Neural cell (in vitro differentiated cells): ENCODE measurements around the gene REEP5. TPM values are rescaled to one million over a fixed set of nuclear protein-coding genes. Genes with fewer than 3 reads are reported as not detected.

Source experiments
- H2AFZ ChIP-seq: fragments of 200-600, 300-800 bp; sonication (generic), shearing (Covaris generic); 2 replicates; pipeline ENCODE4 v1.6.0; 2014; ENCODE audit warnings: low read depth, mild to moderate bottlenecking, antibody characterized with exemption, low read length, moderate library complexity
- H3F3A ChIP-seq: fragments of 200-600 bp; shearing (Covaris generic); 2 replicates; pipeline ENCODE4 v1.6.1; 2016; ENCODE audit warnings: mild to moderate bottlenecking, moderate library complexity, mixed read lengths, antibody characterized with exemption, low read length; ENCODE audit not compliant: insufficient read depth, poor library complexity, severe bottlenecking
- H3K27ac ChIP-seq: fragments of 200-600, 300-800 bp; sonication (generic), shearing (Covaris generic); 2 replicates; pipeline ENCODE4 v1.5.1; 2014; ENCODE audit warnings: mild to moderate bottlenecking, low read length, moderate library complexity
- H3K27me3 ChIP-seq: fragments of 300-800, 200-600 bp; sonication (generic), shearing (Covaris generic); 2 replicates; pipeline ENCODE4 v1.6.0; 2014; ENCODE audit warnings: mild to moderate bottlenecking, low read depth, low read length, moderate library complexity; ENCODE audit not compliant: insufficient read depth
- H3K36me3 ChIP-seq: fragments of 300-800, 200-600 bp; sonication (generic), shearing (Covaris generic); 2 replicates; pipeline ENCODE4 v1.5.1; 2014; ENCODE audit warnings: mild to moderate bottlenecking, antibody characterized with exemption, low read length, moderate library complexity; ENCODE audit not compliant: insufficient read depth
- H3K4me2 ChIP-seq: fragments of 300-800, 200-600 bp; sonication (generic), shearing (Covaris generic); 2 replicates; pipeline ENCODE4 v1.6.0; 2014; ENCODE audit warnings: mild to moderate bottlenecking, low read length
- H3K4me3 ChIP-seq: fragments of 300-800, 200-600 bp; sonication (generic), shearing (Covaris generic); 2 replicates; pipeline ENCODE4 v1.5.1; 2014; ENCODE audit warnings: mild to moderate bottlenecking, low read length, moderate library complexity
- H3K79me2 ChIP-seq: fragments of 200-600 bp; shearing (Covaris generic); replicated peaks from 2 replicates; pipeline ENCODE4 v1.6.0; 2014; ENCODE audit warnings: mild to moderate bottlenecking, low read length, moderate library complexity; ENCODE audit not compliant: insufficient read depth
- H3K9ac ChIP-seq: fragments of 300-800, 200-600 bp; sonication (generic), shearing (Covaris generic); 2 replicates; pipeline ENCODE4 v1.6.1; 2016; ENCODE audit warnings: mild to moderate bottlenecking, low read length, mixed read lengths
- H3K9me2 ChIP-seq: fragments of 200-600 bp; shearing (Covaris generic); 2 replicates; pipeline ENCODE4 v1.6.1; 2016; ENCODE audit warnings: mild to moderate bottlenecking, low read length, mixed read lengths; ENCODE audit not compliant: insufficient read depth
- H3K9me3 ChIP-seq: fragments of 200-600, 300-800 bp; sonication (generic), shearing (Covaris generic); 2 replicates; pipeline ENCODE4 v1.6.1; 2016; ENCODE audit warnings: mild to moderate bottlenecking, mixed run types, low read length, moderate library complexity, mixed read lengths
- H4K20me1 ChIP-seq: fragments of 200-600 bp; shearing (Covaris generic); 2 replicates; pipeline ENCODE4 v1.6.1; 2016; ENCODE audit warnings: mild to moderate bottlenecking, mixed run types; ENCODE audit not compliant: insufficient read depth
- EP300 ChIP-seq: fragments of 450-650 bp; conservative IDR thresholded peaks from 2 replicates; pipeline ENCODE4 v1.6.1; 2014; ENCODE audit warnings: antibody characterized with exemption, mild to moderate bottlenecking, moderate library complexity; ENCODE audit not compliant: poor library complexity, severe bottlenecking
- EZH2 ChIP-seq: fragments of 200-600, 300-800 bp; shearing (Covaris generic), sonication (generic); IDR thresholded peaks from 2 replicates; pipeline ENCODE4 v1.6.1; 2014; ENCODE audit warnings: antibody characterized with exemption, low read length, borderline replicate concordance, mild to moderate bottlenecking; ENCODE audit not compliant: insufficient read depth, poor library complexity, severe bottlenecking
- MXI1 ChIP-seq: fragments of 450-650 bp; conservative IDR thresholded peaks from 2 replicates; pipeline ENCODE4 v1.6.1; 2014; ENCODE audit warnings: antibody characterized with exemption, mild to moderate bottlenecking; ENCODE audit not compliant: poor library complexity, severe bottlenecking
- POLR2AphosphoS5 ChIP-seq: IDR thresholded peaks from 2 replicates; pipeline ENCODE4 v1.6.1; 2012
- RAD21 ChIP-seq: fragments of 450-650 bp; conservative IDR thresholded peaks from 2 replicates; pipeline ENCODE4 v1.6.1; 2014; ENCODE audit warnings: antibody characterized with exemption, mild to moderate bottlenecking, moderate library complexity
- SMC3 ChIP-seq: fragments of 450-650 bp; conservative IDR thresholded peaks from 2 replicates; pipeline ENCODE4 v1.6.1; 2014; ENCODE audit warnings: antibody characterized with exemption, mild to moderate bottlenecking, moderate library complexity; ENCODE audit not compliant: poor library complexity
- TAF1 ChIP-seq: IDR thresholded peaks from 2 replicates; pipeline ENCODE4 v1.6.1; 2012; ENCODE audit warnings: low read depth
- polyA plus RNA-seq: library from polyadenylated mRNA; depleted of rRNA; stranded (reverse); fragments of >200 nt; gene quantifications from 2 replicates; pipeline ENCODE4 v1.2.3, GENCODE V29; 2014
- TF ChIP-seq, protein P1 (sequence below): fragments of 450-650 bp; IDR thresholded peaks from 2 replicates; pipeline ENCODE4 v1.5.1; 2014; ENCODE audit warnings: antibody characterized with exemption, mild to moderate bottlenecking, moderate library complexity; ENCODE audit not compliant: poor library complexity, severe bottlenecking
- TF ChIP-seq, protein P2 (sequence below): IDR thresholded peaks from 2 replicates; pipeline ENCODE4 v1.6.1; 2012; ENCODE audit warnings: borderline replicate concordance

REEP5 gene
- polyA plus RNA-seq, 1 donor from 2014 or later = 51.6 TPM

DNA sequence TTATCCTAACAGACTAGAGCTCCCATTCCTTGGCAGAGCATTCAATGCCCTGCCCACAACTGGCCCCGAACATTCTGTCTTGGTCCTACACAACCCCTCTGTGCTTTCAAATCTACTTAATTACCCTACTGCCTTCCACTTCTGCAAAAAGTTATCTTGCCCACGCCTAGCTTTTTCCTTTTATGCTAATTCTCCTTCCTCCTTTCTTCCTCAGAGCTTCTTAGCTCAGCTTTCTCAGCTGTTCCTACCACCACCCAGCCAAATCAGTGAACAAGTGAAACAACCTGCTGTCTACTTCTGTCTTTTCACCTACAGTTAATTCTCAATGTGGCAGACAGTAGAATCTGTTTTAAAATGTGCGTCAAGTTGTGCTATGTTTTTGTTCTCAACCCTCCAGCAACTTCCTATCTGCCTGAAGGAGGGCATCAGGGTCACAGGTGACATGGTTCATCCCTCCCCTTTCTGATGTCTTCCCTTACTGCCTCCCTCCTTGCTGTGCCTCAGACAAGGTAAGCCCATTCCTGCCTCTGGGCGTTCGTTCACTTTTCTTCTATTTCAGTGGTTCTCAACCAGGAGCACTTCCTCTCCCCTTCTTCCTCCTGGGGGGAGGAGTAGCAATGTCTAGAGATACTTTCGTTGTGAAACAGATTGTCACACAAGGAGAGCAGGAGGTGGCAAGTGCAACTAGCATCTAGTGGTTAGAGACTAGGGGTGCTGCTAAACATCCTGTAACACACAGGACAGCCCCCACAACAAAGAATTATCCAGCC lies 1.3 kb upstream of the REEP5 start:
- Histone ChIP-seq H3K4me2 (no peak overlapping the region), H3K9me2 (no peaks in the 10 kb centered on the region), H3K27ac (no peak overlapping the region), H2AFZ (no peak overlapping the region), H3K9me3 (no peaks in the 10 kb centered on the region), H3F3A (no peaks in the 10 kb centered on the region), H3K4me3 (no peak overlapping the region), H3K79me2 (peaks cover 7% of the 10 kb centered on the region), H3K36me3 (no peaks in the 10 kb centered on the region), H3K27me3 (no peaks in the 10 kb centered on the region), H3K9ac (no peak overlapping the region), H4K20me1 (no peaks in the 10 kb centered on the region)
- TF ChIP-seq, protein P1, sequence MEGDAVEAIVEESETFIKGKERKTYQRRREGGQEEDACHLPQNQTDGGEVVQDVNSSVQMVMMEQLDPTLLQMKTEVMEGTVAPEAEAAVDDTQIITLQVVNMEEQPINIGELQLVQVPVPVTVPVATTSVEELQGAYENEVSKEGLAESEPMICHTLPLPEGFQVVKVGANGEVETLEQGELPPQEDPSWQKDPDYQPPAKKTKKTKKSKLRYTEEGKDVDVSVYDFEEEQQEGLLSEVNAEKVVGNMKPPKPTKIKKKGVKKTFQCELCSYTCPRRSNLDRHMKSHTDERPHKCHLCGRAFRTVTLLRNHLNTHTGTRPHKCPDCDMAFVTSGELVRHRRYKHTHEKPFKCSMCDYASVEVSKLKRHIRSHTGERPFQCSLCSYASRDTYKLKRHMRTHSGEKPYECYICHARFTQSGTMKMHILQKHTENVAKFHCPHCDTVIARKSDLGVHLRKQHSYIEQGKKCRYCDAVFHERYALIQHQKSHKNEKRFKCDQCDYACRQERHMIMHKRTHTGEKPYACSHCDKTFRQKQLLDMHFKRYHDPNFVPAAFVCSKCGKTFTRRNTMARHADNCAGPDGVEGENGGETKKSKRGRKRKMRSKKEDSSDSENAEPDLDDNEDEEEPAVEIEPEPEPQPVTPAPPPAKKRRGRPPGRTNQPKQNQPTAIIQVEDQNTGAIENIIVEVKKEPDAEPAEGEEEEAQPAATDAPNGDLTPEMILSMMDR = no peak
- no peak for TF ChIP-seq SMC3
- no peak for TF ChIP-seq EZH2
- no peak for TF ChIP-seq RAD21
- no peak for TF ChIP-seq MXI1
- no peak for TF ChIP-seq POLR2AphosphoS5
- TF ChIP-seq, protein P2, sequence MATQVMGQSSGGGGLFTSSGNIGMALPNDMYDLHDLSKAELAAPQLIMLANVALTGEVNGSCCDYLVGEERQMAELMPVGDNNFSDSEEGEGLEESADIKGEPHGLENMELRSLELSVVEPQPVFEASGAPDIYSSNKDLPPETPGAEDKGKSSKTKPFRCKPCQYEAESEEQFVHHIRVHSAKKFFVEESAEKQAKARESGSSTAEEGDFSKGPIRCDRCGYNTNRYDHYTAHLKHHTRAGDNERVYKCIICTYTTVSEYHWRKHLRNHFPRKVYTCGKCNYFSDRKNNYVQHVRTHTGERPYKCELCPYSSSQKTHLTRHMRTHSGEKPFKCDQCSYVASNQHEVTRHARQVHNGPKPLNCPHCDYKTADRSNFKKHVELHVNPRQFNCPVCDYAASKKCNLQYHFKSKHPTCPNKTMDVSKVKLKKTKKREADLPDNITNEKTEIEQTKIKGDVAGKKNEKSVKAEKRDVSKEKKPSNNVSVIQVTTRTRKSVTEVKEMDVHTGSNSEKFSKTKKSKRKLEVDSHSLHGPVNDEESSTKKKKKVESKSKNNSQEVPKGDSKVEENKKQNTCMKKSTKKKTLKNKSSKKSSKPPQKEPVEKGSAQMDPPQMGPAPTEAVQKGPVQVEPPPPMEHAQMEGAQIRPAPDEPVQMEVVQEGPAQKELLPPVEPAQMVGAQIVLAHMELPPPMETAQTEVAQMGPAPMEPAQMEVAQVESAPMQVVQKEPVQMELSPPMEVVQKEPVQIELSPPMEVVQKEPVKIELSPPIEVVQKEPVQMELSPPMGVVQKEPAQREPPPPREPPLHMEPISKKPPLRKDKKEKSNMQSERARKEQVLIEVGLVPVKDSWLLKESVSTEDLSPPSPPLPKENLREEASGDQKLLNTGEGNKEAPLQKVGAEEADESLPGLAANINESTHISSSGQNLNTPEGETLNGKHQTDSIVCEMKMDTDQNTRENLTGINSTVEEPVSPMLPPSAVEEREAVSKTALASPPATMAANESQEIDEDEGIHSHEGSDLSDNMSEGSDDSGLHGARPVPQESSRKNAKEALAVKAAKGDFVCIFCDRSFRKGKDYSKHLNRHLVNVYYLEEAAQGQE = no peak
- no peak for TF ChIP-seq EP300
- no peak for TF ChIP-seq TAF1

DNA sequence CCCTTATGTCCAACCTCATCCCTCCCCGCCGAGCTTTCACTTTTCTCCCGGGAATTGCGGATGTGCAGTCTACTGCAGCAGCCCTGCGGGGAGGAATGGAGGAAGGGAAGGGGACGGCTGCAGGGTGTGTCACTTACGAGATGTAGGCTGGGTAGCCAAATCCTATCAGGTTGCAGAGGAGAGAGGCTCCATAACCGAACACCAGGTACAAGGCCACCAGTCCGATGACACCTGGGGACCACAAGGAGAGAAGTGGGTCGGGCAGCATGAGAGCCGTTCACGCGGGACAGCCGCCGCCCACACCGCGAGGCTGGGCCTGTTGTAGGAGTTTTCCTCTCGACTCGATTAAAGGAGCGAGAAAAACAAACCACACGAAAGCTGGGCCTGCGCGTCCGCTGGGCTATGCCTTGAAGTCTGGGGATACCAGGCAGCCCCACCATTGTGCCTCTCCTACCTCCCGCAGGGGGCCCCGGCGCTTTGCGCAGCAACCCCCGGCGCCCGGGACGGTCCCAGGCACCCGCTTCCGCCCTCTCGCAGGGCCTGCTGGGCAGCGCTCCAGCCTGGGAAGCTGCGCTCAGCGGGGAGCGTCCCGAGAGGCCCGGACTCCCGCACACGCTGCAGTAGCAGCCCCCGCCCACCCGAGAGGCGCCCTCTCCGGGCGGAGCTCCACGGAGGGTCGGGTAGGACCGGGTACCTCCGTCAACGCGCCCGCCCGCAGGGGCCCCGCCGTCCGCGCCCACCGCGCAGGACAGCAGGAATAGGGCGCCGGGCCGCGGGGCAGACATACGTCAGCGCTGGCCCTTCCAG lies 798 bp downstream of the REEP5 start:
- TF ChIP-seq POLR2AphosphoS5 (peak; percentile 5), TAF1 (no peak)
- peak overlapping the region; percentile 95 for H2AFZ ChIP-seq
- H3K9me2 ChIP-seq = no peaks in the 10 kb centered on the region
- peak overlapping the region; percentile 91 for H3K9ac ChIP-seq
- peaks cover 7% of the 10 kb centered on the region for H3K79me2 ChIP-seq
- peaks cover 6% of the 10 kb centered on the region for H3K36me3 ChIP-seq
- no peaks in the 10 kb centered on the region for H3F3A ChIP-seq
- H3K9me3 ChIP-seq = no peaks in the 10 kb centered on the region
- H3K27ac ChIP-seq = peak overlapping the region; percentile 83
- H3K4me3 ChIP-seq = peak overlapping the region; percentile 96
- H3K27me3 ChIP-seq = no peaks in the 10 kb centered on the region
- H4K20me1 ChIP-seq = no peaks in the 10 kb centered on the region
- peak overlapping the region; percentile 68 for H3K4me2 ChIP-seq
